Spleen (tissue), 11 donors: ENCODE data around the gene LYPD8. TPM values are rescaled to one million over a fixed set of nuclear protein-coding genes. Genes with fewer than 3 reads are reported as not detected.

Experiments used
- DNase-seq: peaks from one replicate; pipeline ENCODE4 v3.0.0-alpha.2; 2020
- H3K27ac ChIP-seq, 8 donors: fragments of 200-600 bp; sonication (generic) in 7 of 8; 1 replicate in 4 of 8; 2 replicates in 4 of 8; pipeline versions ENCODE4 v1.5.0 to v1.8.0; 2016 to 2021; ENCODE audit warnings: inconsistent platforms in 4 of 8, mild to moderate bottlenecking in 4 of 8, moderate library complexity in 1 of 8
- H3K27me3 ChIP-seq, 7 donors: fragments of 200-600 bp; sonication (generic) in 6 of 7; replicated peaks in 1 of 7; 1 replicate in 4 of 7; 2 replicates in 3 of 7; pipeline versions ENCODE4 v1.5.0 to v1.8.0; 2016 to 2021; ENCODE audit warnings: inconsistent platforms in 3 of 7, mild to moderate bottlenecking in 1 of 7
- H3K36me3 ChIP-seq, 6 donors: fragments of 200-600 bp; sonication (generic) in 5 of 6; 1 replicate in 4 of 6; 2 replicates in 2 of 6; pipeline versions ENCODE4 v1.5.0 to v1.8.0; 2016 to 2021; ENCODE audit warnings: inconsistent platforms in 2 of 6
- H3K4me1 ChIP-seq, 6 donors: fragments of 200-600 bp; sonication (generic) in 5 of 6; 1 replicate in 3 of 6; 2 replicates in 3 of 6; pipeline versions ENCODE4 v1.5.0 to v1.8.0; 2016 to 2021; ENCODE audit warnings: inconsistent platforms in 3 of 6
- H3K4me3 ChIP-seq, 8 donors: fragments of 200-600 bp; sonication (generic) in 7 of 8; 1 replicate in 4 of 8; 2 replicates in 4 of 8; pipeline versions ENCODE4 v1.5.0 to v1.8.0; 2016 to 2021; ENCODE audit warnings: inconsistent platforms in 4 of 8, mild to moderate bottlenecking in 4 of 8, moderate library complexity in 2 of 8
- H3K9me3 ChIP-seq, 8 donors: fragments of 200-600 bp; sonication (generic) in 7 of 8; 1 replicate in 4 of 8; 2 replicates in 4 of 8; pipeline versions ENCODE4 v1.5.0 to v1.8.0; 2016 to 2021; ENCODE audit warnings: inconsistent platforms in 4 of 8
- POLR2A ChIP-seq, 3 donors: fragments of 450-650 bp; IDR thresholded peaks; one replicate each; pipeline ENCODE4 v1.5.1; 2017; ENCODE audit warnings: antibody characterized with exemption in 3 of 3, mild to moderate bottlenecking in 1 of 3
- POLR2AphosphoS5 ChIP-seq, 3 donors: sonication (generic); formaldehyde crosslinking; IDR thresholded peaks; one replicate each; pipeline ENCODE4 v1.5.1; 2017; ENCODE audit warnings: antibody characterized with exemption in 3 of 3
- WGBS, 5 donors: extraction: QIAGEN DNeasy Blood & Tissue Kit in 3 of 5; methylation state at CpG; one replicate each; pipeline versions ENCODE4 v1.1.5 to v1.1.7; 2013 to 2018; 5-methylcytosine and 5-hydroxymethylcytosine counted together
- intact Hi-C: fragments of 100-400 bp; cut with DNase I; formaldehyde crosslinking; loops from one replicate; pipeline ENCODE4 v1.15.0; 2023; ENCODE audit warnings: low total_unique reads
- polyA plus RNA-seq, 3 donors: library from polyadenylated mRNA; stranded (reverse); fragments of 200-250 nt; gene quantifications; one replicate each; pipeline ENCODE4 v1.2.1, GENCODE V29; 2013
- total RNA-seq, 7 donors: library from RNA; depleted of rRNA in 3 of 7; stranded (reverse); fragments of >200 nt in 3 of 7; fragmentation: NEBNext Ultra II Directional in 4 of 7; extraction: Animal tissue kit (Norgen Biotek cat#: 25700) in 4 of 7; gene quantifications; one replicate each; pipeline versions ENCODE4 v1.1.0 to v1.2.1, GENCODE V29; 2016 to 2021
- TF ChIP-seq, protein P1 (sequence below), 11 experiments: fragments of 200-600 bp in 7 of 11; fragments of 450-650 bp in 4 of 11; sonication (generic) in 4 of 11; IDR thresholded peaks in 8 of 11; conservative IDR thresholded peaks in 3 of 11; 1 replicate in 7 of 11; 2 replicates in 4 of 11; pipeline versions ENCODE4 v1.4.0 to v1.8.0; 2016 to 2021; ENCODE audit warnings: antibody characterized with exemption in 11 of 11, inconsistent platforms in 4 of 11, mild to moderate bottlenecking in 1 of 11
- donor health status: healthy with polysubstance abuse.
- donor health status: DM: no; HTN: no; CAD: no; lungs with moderate emphysema.
- donor health status: DM: no; HTN: no; CAD: no.
- donor health status: Bipolar disorder and iron deficiency.
- donor health status: healthy.
- donor health status: DM: no; HTN: no; CAD: no.
- donor health status: DM: yes; HTN: yes; CAD: no.

The LYPD8 gene
- total and polyA plus RNA-seq, 10 donors = 0.09 to 0.54 (median 0.17) TPM; not detected in 5

DNA sequence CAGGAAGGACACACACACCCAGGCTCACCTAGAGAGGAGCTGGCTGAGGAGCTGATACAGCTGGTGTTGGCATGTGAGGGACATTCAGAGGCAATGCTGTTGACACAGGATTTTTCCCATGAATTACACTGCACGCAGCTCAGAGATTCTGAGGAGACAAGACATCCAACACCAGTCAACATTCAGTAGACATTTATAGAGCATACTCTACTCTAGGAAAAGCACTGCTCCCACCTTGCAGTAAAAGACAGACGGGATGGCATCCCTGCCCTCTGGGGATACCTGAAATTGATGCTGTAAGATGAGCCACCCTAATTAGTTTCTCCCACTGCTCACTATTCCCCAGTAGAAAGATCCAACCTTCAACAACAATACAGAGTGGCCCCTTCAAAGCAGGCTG is 5.1 kb downstream of the LYPD8 start:
- TF ChIP-seq, protein P1, sequence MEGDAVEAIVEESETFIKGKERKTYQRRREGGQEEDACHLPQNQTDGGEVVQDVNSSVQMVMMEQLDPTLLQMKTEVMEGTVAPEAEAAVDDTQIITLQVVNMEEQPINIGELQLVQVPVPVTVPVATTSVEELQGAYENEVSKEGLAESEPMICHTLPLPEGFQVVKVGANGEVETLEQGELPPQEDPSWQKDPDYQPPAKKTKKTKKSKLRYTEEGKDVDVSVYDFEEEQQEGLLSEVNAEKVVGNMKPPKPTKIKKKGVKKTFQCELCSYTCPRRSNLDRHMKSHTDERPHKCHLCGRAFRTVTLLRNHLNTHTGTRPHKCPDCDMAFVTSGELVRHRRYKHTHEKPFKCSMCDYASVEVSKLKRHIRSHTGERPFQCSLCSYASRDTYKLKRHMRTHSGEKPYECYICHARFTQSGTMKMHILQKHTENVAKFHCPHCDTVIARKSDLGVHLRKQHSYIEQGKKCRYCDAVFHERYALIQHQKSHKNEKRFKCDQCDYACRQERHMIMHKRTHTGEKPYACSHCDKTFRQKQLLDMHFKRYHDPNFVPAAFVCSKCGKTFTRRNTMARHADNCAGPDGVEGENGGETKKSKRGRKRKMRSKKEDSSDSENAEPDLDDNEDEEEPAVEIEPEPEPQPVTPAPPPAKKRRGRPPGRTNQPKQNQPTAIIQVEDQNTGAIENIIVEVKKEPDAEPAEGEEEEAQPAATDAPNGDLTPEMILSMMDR (IDR thresholded peaks at IDR 0.05 in 8 of 11, conservative IDR thresholded peaks at IDR 0.05 in 3 of 11) = no peak
- TF ChIP-seq POLR2A (IDR thresholded peaks at IDR 0.05) (no peak), POLR2AphosphoS5 (IDR thresholded peaks at IDR 0.05) (no peak)
- Histone ChIP-seq H3K27me3 (no peaks in the 10 kb centered on the region), H3K27ac (peak overlapping the region in 2 of 8 donors; percentile 37 to 39), H3K4me3 (no peak overlapping the region), H3K4me1 (peaks cover 0 to 29% (median 11%) of the 10 kb centered on the region in 6 donors), H3K9me3 (no peaks in the 10 kb centered on the region), H3K36me3 (no peaks in the 10 kb centered on the region)
- intact Hi-C loops = no loop called here
- 81 to 91% (median 85%) methylated on average over 2 of the region's 2 CpGs for WGBS, 5 donors
- no peak for DNase-seq

DNA sequence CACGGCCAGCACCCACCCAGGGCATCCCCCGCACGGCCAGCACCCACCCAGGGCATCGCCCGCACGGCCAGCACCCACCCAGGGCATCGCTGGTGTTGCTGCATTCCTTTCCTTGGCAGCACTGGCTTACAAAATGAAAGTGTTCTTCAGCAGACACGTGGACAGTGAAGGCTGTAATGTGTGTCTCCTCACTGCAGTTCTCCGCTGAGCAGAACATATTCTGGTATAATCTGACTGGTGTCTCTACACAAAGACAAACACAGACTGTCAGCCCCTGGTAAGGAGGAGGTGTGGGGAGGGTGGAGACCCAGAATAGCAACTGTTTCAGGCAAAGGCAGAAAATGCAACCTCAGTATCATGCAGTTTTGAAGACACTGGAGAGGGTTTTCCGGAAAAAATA is 7.3 kb downstream of the LYPD8 start:
- H3K4me1 ChIP-seq = peaks cover 0 to 23% (median 11%) of the 10 kb centered on the region in 6 donors
- H3K27me3 ChIP-seq = no peaks in the 10 kb centered on the region
- intact Hi-C loops = no loop called here
- no peak for DNase-seq
- no peak overlapping the region for H3K27ac ChIP-seq
- TF ChIP-seq POLR2A (IDR thresholded peaks at IDR 0.05) (no peak), POLR2AphosphoS5 (IDR thresholded peaks at IDR 0.05) (no peak)
- TF ChIP-seq, protein P1 (IDR thresholded peaks at IDR 0.05 in 8 of 11, conservative IDR thresholded peaks at IDR 0.05 in 3 of 11) = no peak
- WGBS, 5 donors = 87 to 96% (median 95%) methylated on average over 6 to 9 of the region's 10 CpGs
- no peaks in the 10 kb centered on the region for H3K9me3 ChIP-seq
- H3K36me3 ChIP-seq = no peaks in the 10 kb centered on the region
- no peak overlapping the region for H3K4me3 ChIP-seq

DNA sequence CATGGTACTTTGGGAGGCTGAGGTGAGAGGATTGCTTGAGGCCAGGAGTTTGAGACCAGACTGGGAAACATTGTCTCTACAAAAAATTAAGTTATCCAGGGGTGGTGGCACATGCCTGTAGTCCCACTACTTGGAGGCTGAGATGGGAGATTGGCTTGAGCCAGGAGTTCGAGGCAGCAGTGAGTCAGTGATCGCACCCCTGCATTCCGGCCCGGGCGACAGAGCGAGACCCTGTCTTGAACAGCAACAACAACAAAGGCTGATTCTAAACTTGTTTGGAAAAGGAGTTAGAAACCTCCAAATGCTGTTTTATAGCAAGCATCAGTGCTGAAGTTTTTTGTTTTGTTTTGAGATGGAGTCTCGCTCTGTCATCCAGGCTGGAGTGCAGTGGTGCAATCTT is 14.7 kb downstream of the LYPD8 start:
- TF ChIP-seq, protein P1 (IDR thresholded peaks at IDR 0.05 in 8 of 11, conservative IDR thresholded peaks at IDR 0.05 in 3 of 11) = no peak
- TF ChIP-seq POLR2AphosphoS5 (IDR thresholded peaks at IDR 0.05) (no peak), POLR2A (IDR thresholded peaks at IDR 0.05) (no peak)
- peak overlapping the region in 6 of 8 donors; percentile 43 to 79 (median 75) for H3K27ac ChIP-seq
- no peaks in the 10 kb centered on the region for H3K9me3 ChIP-seq
- H3K36me3 ChIP-seq = no peaks in the 10 kb centered on the region
- intact Hi-C loops = no loop called here
- 78 to 96% (median 88%) methylated on average over 7 of the region's 7 CpGs for WGBS, 5 donors
- no peaks in the 10 kb centered on the region for H3K27me3 ChIP-seq
- peak overlapping the region in 2 of 8 donors; percentile 21 to 45 for H3K4me3 ChIP-seq
- DNase-seq = no peak
- peaks cover 0 to 5% (median 0%) of the 10 kb centered on the region in 6 donors for H3K4me1 ChIP-seq

DNA sequence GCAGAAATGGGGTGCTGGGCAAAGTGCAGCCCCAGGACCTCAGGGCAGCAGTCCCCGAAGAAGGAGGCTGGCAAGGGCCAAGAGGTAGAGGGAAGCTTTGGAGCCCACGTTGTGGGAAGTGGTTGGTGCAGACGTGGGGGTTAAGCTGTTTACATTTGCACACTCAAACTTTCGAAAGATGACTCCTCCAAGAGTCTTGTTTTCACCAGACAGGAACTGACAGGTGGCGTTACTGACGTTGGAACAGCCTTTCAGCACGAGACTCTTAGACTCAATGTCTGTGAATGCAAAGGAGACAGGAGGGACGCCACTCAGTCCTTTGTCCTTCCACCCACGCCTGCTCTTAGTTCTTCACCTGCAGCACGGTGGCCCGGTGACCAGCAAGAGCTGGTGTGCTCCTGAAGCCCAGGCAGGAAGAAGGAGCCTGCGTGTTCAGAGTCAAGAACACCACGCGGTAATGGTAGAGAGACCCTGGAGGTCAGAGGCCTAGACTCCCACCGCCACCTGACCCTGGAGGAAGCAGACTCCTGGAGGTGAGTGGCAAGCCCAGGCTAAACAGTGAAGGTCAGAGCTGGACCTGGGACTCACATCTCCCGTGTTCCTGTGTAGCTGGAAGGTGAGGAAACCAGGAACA is 15.9 kb downstream of the LYPD8 start:
- no peak for DNase-seq
- Histone ChIP-seq H3K4me3 (peak overlapping the region in 2 of 8 donors; percentile 21 to 45), H3K4me1 (peaks cover 0 to 5% (median 0%) of the 10 kb centered on the region in 6 donors), H3K36me3 (no peaks in the 10 kb centered on the region), H3K27ac (peak overlapping the region in 7 of 8 donors; percentile 10 to 79 (median 73)), H3K9me3 (peaks cover 0 to 9% (median 0%) of the 10 kb centered on the region in 8 donors), H3K27me3 (no peaks in the 10 kb centered on the region)
- intact Hi-C loops = no loop called here
- no peak for TF ChIP-seq POLR2A (IDR thresholded peaks at IDR 0.05)
- TF ChIP-seq, protein P1 (IDR thresholded peaks at IDR 0.05 in 8 of 11, conservative IDR thresholded peaks at IDR 0.05 in 3 of 11) = no peak
- TF ChIP-seq POLR2AphosphoS5 (IDR thresholded peaks at IDR 0.05) = no peak
- 49 to 81% (median 57%) methylated on average over 13 to 16 of the region's 16 CpGs for WGBS, 5 donors
